AG04450 (cell line): ENCODE measurements around the gene TACO1. TPM values are rescaled to one million over a fixed set of nuclear protein-coding genes. Genes with fewer than 3 reads are reported as not detected.
A peak's percentile ranks its signal among the peaks of the same experiment; 100 is the strongest.

ENCODE experiments used
- CTCF ChIA-PET: fragments of 300-600, 350-600 bp; formaldehyde crosslinking; extraction: SDS; loops from one replicate; lab custom pipeline; 2022; ENCODE audit warnings: antibody characterized with exemption, inconsistent platforms; lab: Charles Lee
- POLR2A ChIA-PET: fragments of 350-600 bp; formaldehyde crosslinking; extraction: SDS; loops from one replicate; lab custom pipeline; 2021; ENCODE audit warnings: antibody characterized with exemption, inconsistent platforms; lab: Yijun Ruan, JAX
- DNase-seq: peaks from one replicate; pipeline ENCODE4 v3.0.0-alpha.2; 2011; ENCODE audit warnings: low read depth, low spot score
- H3K27ac ChIP-seq: one replicate; pipeline ENCODE4 v1.5.1; 2012; ENCODE audit warnings: low read depth, low read length, control low read depth
- H3K27me3 ChIP-seq: one replicate; pipeline ENCODE4 v1.6.0; 2012; ENCODE audit warnings: low read length; ENCODE audit not compliant: control insufficient read depth, insufficient read depth
- H3K4me3 ChIP-seq: 2 replicates; pipeline ENCODE4 v1.5.1; 2011; ENCODE audit warnings: mild to moderate bottlenecking, low read depth, low read length, control low read depth
- H3K9me3 ChIP-seq: 2 replicates; pipeline ENCODE4 v1.5.1; 2012; ENCODE audit warnings: low read length; ENCODE audit not compliant: control insufficient read depth, insufficient read depth
- polyA plus RNA-seq: library from polyadenylated mRNA; depleted of rRNA; stranded (reverse); fragments of >200 nt; gene quantifications from 2 replicates; pipeline ENCODE4 v1.2.3, GENCODE V29; 2011
- TF ChIP-seq, protein P1 (sequence below): IDR thresholded peaks from 2 replicates; pipeline ENCODE4 v1.5.1; 2011; ENCODE audit warnings: low read depth, low read length, control low read depth, inconsistent platforms

TACO1 gene
- polyA plus RNA-seq, 1 experiment = 23.2 TPM

DNA sequence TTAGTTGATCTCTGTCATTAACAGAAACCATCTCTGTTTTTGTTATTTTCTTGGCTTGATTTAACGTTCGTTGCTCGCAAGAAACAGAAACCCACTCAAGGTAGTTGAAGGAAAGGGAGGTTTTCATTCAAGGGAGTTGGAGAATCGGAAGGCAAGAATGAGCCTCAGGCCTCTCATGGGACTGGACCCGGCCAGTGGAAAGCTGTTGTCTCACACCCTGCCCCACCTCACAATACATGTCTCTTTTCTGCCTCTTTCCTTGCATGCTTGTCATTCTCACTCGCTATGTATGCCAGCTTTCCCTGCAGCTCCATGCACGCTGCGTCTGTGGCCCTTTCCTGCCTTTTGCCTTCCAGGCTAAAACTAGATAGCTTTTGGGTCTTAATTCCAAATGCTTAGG lies 32.1 kb upstream of the TACO1 start:
- POLR2A ChIA-PET = interaction anchor here (0.8 kb wide), 1 partner anchor 31 kb away, joined by 5 read pairs; no protein-coding TSS in a partner anchor
- DNase-seq = no peak
- no peaks in the 10 kb centered on the region for H3K9me3 ChIP-seq
- no peak overlapping the region for H3K4me3 ChIP-seq
- CTCF ChIA-PET = interaction anchor here (0.6 to 1.8 kb wide), 4 partner anchors 43 to 441 kb away, joined by 3 to 5 read pairs (median 4); no protein-coding TSS in a partner anchor
- no peak overlapping the region for H3K27ac ChIP-seq
- TF ChIP-seq, protein P1, sequence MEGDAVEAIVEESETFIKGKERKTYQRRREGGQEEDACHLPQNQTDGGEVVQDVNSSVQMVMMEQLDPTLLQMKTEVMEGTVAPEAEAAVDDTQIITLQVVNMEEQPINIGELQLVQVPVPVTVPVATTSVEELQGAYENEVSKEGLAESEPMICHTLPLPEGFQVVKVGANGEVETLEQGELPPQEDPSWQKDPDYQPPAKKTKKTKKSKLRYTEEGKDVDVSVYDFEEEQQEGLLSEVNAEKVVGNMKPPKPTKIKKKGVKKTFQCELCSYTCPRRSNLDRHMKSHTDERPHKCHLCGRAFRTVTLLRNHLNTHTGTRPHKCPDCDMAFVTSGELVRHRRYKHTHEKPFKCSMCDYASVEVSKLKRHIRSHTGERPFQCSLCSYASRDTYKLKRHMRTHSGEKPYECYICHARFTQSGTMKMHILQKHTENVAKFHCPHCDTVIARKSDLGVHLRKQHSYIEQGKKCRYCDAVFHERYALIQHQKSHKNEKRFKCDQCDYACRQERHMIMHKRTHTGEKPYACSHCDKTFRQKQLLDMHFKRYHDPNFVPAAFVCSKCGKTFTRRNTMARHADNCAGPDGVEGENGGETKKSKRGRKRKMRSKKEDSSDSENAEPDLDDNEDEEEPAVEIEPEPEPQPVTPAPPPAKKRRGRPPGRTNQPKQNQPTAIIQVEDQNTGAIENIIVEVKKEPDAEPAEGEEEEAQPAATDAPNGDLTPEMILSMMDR = no peak
- H3K27me3 ChIP-seq = no peaks in the 10 kb centered on the region

DNA sequence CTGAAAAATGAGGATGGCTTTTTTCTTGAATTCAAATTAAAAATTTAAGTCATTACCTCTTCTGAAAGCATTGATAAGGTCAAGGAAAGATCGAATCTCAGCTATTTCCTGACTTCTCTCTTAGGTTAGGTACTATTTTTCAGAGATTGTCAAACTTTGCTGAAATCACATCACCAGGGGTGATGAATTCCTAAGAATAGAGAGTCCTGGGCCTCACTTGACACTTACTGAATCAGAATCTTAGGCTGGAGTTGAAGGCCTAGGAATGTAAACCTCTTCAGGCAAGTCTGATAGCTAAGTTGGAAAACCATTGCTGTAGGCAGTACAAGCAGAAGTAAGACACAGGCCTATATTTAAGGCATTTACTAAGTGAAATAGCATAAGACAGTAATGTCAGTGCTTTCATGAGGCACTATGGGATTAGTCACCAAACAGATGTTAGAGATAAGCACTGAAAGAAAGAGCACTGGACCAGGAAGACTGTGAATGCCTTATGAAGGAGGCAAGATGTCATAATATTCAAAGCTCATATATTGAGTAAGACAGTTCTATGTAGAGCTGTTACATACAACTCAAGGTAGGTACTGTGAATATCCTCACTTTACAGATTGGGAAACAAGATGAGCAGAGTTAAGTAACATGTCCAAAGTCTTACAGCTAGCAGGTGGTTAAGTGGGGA lies 28.9 kb upstream of the TACO1 start:
- no peaks in the 10 kb centered on the region for H3K9me3 ChIP-seq
- TF ChIP-seq, protein P1 = no peak
- no peak overlapping the region for H3K27ac ChIP-seq
- ChIA-PET POLR2A (interaction anchor here (0.6 to 1.2 kb wide), 2 partner anchors 21 to 73 kb away, joined by 3 read pairs; no protein-coding TSS in a partner anchor), CTCF (interaction anchor here (1.0 to 2.6 kb wide), 3 partner anchors 20 to 146 kb away, joined by 3 to 16 read pairs (median 12); no protein-coding TSS in a partner anchor)
- DNase-seq = peak; percentile 44
- H3K4me3 ChIP-seq = no peak overlapping the region
- H3K27me3 ChIP-seq = no peaks in the 10 kb centered on the region

DNA sequence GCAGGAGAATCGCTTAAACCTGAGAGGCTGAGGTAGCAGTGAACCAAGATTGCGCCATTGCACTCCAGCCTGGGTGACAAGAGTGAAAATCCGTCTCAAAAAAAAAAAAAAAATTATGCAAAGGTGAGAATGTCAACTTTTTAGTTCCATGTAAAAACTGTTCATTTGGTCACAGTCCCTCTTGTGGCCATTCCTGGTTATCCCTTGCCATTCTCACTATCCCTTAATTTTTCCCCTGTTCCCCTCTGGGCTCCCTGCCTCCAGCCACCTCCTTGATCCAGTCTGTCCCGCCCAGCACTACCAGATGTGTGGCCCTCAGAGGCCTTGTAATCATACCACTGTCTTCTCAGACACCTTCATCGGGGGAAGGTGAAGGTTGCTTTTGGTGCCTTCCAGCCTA lies 27.1 kb upstream of the TACO1 start:
- no peaks in the 10 kb centered on the region for H3K9me3 ChIP-seq
- no peak for DNase-seq
- ChIA-PET CTCF (interaction anchor here (0.7 to 2.6 kb wide), 3 partner anchors 18 to 148 kb away, joined by 4 to 16 read pairs (median 4); no protein-coding TSS in a partner anchor), POLR2A (no interaction called here)
- no peak overlapping the region for H3K4me3 ChIP-seq
- no peaks in the 10 kb centered on the region for H3K27me3 ChIP-seq
- no peak overlapping the region for H3K27ac ChIP-seq
- TF ChIP-seq, protein P1 = peak; percentile 48

DNA sequence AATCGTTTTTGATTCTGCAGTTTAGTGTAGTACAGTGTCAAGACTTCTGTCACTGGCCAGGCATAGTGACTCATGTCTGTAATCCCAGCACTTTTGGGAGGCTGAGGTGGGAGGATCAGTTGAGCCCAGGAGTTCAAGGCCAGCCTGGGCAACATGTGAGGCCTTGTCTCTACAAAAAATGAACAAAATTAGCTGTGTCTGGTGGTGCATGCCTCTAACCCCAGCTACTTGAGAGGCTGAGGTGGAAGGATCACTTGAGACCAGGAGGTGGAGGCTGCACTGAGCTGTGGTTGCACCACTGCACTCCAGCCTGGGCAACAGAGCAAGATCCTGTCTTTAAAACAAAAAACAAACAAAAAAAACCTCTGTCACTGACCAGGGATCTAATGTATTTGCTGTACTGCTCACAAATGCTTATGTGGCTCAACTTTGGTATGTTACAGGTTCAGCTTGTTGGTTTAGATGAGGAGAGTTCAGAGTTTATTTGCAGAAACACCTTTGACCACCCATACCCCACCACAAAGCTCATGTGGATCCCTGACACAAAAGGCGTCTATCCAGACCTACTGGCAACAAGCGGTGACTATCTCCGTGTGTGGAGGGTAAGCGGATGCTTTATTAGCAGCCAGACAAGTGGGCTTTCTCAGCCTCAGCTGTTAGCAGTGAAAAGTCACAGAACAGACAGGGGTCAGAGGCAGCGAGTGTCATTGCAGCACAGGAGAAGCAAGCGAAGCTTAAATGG lies 22.5 kb upstream of the TACO1 start:
- no peaks in the 10 kb centered on the region for H3K9me3 ChIP-seq
- TF ChIP-seq, protein P1 = no peak
- no peak overlapping the region for H3K4me3 ChIP-seq
- CTCF ChIA-PET = interaction anchor here (0.9 to 1.1 kb wide), 2 partner anchors 35 to 153 kb away, joined by 3 to 4 read pairs; no protein-coding TSS in a partner anchor
- POLR2A ChIA-PET = interaction anchor here (0.7 kb wide), 1 partner anchor 17 kb away, joined by 3 read pairs; no protein-coding TSS in a partner anchor
- no peaks in the 10 kb centered on the region for H3K27me3 ChIP-seq
- H3K27ac ChIP-seq = no peak overlapping the region
- no peak for DNase-seq
